LNCaP clone FGC (cell line): ENCODE results near the gene ZNF641.

Source experiments
- DNase-seq: peaks from one replicate; pipeline ENCODE4 v3.0.0-alpha.2; 2011; ENCODE audit warnings: low read depth
- H3K4me3 ChIP-seq: 2 replicates; pipeline ENCODE4 v1.5.1; 2011; ENCODE audit warnings: mild to moderate bottlenecking, low read depth, low read length, control low read depth
- TF ChIP-seq, protein P1 (sequence below): IDR thresholded peaks from 2 replicates; pipeline ENCODE4 v1.5.1; 2012; ENCODE audit warnings: mild to moderate bottlenecking; ENCODE audit not compliant: control insufficient read depth, insufficient read depth; ENCODE audit errors: extremely low read depth

Gene ZNF641

GRCh38 chr12:48350249-48351021 lies at the start of gene ZNF641:
ZNF641 (minus strand) TSS chr12:48350919; CDS start chr12:48348090, 2,829 bp downstream.
- peak within 1 kb of the TSS; percentile 65 for H3K4me3 ChIP-seq
- TF ChIP-seq, protein P1, sequence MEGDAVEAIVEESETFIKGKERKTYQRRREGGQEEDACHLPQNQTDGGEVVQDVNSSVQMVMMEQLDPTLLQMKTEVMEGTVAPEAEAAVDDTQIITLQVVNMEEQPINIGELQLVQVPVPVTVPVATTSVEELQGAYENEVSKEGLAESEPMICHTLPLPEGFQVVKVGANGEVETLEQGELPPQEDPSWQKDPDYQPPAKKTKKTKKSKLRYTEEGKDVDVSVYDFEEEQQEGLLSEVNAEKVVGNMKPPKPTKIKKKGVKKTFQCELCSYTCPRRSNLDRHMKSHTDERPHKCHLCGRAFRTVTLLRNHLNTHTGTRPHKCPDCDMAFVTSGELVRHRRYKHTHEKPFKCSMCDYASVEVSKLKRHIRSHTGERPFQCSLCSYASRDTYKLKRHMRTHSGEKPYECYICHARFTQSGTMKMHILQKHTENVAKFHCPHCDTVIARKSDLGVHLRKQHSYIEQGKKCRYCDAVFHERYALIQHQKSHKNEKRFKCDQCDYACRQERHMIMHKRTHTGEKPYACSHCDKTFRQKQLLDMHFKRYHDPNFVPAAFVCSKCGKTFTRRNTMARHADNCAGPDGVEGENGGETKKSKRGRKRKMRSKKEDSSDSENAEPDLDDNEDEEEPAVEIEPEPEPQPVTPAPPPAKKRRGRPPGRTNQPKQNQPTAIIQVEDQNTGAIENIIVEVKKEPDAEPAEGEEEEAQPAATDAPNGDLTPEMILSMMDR: no peak
- peak; percentile 25 for DNase-seq

- no peak for DNase-seq
- H3K4me3 ChIP-seq: no peak overlapping the region
- TF ChIP-seq, protein P1: no peak
These were observed 39.3 kb upstream of the ZNF641 start for GRCh38 chr12:48390026-48390425.

GRCh38 chr12:48389409-48389808 lies 38.7 kb upstream of the ZNF641 start:
- DNase-seq: no peak
- TF ChIP-seq, protein P1: no peak
- H3K4me3 ChIP-seq: no peak overlapping the region

DNA sequence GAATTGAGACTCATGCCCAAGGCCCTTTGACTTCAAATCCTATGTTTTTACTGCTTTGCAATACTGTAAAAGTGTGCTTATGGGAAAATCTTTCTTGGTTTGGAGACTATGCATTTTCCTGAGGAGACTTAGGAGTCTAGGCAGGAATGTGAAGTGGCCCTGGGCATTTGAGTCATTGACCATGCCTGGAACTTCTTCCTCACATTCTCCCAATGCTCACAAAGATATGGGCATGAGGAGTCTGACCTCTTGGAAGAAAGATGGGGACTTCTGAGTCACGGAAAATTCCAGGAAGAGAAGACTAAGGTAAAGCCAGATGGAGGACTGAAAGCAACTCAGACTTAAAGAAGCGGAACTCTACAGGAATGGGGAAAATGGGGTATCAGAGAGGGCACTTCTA lies 38.2 kb upstream of the ZNF641 start:
- no peak for DNase-seq
- H3K4me3 ChIP-seq: no peak overlapping the region
- TF ChIP-seq, protein P1: no peak

GRCh38 chr12:48388460-48388859 lies 37.7 kb upstream of the ZNF641 start:
- no peak for DNase-seq

DNA sequence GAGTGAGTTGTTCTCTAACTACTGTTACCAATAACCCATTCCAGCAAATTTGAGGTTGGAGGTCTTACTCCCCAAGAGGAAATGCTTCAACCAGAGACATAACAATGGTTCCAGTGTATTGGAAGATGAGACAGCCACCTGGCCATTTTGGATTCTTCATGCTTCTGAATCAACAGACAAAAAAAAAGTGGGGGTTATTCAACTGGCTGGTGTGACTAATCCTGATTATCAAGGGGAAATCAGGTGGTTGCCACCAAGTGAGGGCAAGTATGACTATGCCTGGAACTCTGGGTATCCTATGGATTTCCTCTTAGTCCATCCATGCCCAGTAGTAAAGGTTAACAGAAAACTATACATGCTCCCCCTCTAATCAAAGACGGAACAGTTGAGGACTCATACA lies 29.9 kb upstream of the ZNF641 start:
- no peak overlapping the region for H3K4me3 ChIP-seq
- TF ChIP-seq, protein P1: no peak
- DNase-seq: no peak

More at GRCh38 chr12:48388460-48388859, 37.7 kb upstream of the ZNF641 start:
- no peak overlapping the region for H3K4me3 ChIP-seq
- TF ChIP-seq, protein P1: no peak

DNA sequence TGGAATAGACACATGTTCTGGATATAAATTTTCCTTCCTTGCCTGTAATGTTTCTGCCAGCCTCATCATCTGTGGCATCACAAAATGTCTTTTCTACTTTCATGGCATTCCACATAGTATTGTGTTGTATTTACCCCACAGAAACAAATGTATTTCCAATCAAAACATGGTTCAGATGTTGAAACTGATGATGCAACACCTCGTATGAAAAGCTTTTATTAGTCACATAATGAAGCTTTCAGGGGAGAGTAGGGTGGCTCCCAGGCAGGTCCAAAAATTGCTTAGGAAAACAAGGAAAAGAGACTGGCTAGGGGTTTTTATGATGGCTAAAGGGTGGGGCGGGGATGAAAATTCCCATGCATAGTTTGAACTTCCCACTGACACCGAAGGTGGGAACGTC lies 29.1 kb upstream of the ZNF641 start:
- no peak for DNase-seq
- TF ChIP-seq, protein P1: no peak
- H3K4me3 ChIP-seq: no peak overlapping the region
